T-helper 2 cell treated with Interferon-gamma antibody and Interleukin-4, amounts not matched to agents 5 μg/mL and 100 μg/mL, for 36 hours (primary cell): ENCODE results near the gene ZNF555.
"Not testable (repeated sequence)": the region's sequence is repeated elsewhere in the genome, so short reads cannot be mapped to it uniquely, and the experiment has no call there.

ENCODE experiments used
- DNase-seq: peaks from one replicate; pipeline ENCODE4 v3.0.0; 2021; ENCODE audit warnings: low spot score
- H3K27ac Mint-ChIP-seq: one replicate; pipeline ENCODE4 v1.8.0; 2021; ENCODE audit warnings: mild to moderate bottlenecking, mixed read lengths
- H3K27me3 Mint-ChIP-seq: one replicate; pipeline ENCODE4 v1.8.0; 2021; ENCODE audit warnings: low read depth, mixed read lengths
- H3K36me3 Mint-ChIP-seq: one replicate; pipeline ENCODE4 v1.8.0; 2021; ENCODE audit warnings: low read depth, mixed read lengths
- H3K4me1 Mint-ChIP-seq: one replicate; pipeline ENCODE4 v1.8.0; 2021; ENCODE audit warnings: low read depth, mixed read lengths
- H3K4me3 Mint-ChIP-seq: one replicate; pipeline ENCODE4 v1.8.0; 2022; ENCODE audit warnings: mild to moderate bottlenecking, moderate library complexity, mixed read lengths
- H3K9me3 Mint-ChIP-seq: one replicate; pipeline ENCODE4 v1.8.0; 2021; ENCODE audit warnings: mixed read lengths

The ZNF555 gene

GRCh38 chr19:2890531-2890930 lies 49.3 kb downstream of the ZNF555 start:
- not testable (repeated sequence) for H3K27ac Mint-ChIP-seq, H3K4me3 Mint-ChIP-seq

DNA sequence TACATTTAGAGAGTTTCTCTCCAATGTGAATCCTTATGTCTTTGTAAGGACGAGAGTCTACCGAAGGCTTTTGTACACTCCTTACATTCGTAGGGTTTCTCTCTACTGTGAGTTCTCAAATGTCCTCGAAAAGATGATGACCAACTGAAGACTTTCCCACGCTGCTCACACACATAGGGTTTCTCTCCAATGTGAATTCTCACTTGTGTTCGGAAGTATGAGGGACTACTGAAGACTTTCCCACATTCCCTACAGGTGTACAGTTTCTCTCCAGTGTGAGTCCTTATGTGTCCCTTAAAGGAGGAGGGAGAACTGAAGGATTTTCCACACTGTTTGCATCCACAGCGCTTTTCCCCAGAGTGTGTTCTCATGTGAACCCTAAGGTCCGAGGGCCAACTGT lies 55.4 kb downstream of the ZNF555 start:
- Mint-ChIP-seq H3K4me1 (peaks cover 4% of the 10 kb centered on the region), H3K4me3 (no peak overlapping the region), H3K9me3 (peaks cover 23% of the 10 kb centered on the region), H3K27ac (no peak overlapping the region), H3K27me3 (no peaks in the 10 kb centered on the region), H3K36me3 (peaks cover 4% of the 10 kb centered on the region)
- no peak for DNase-seq

More at GRCh38 chr19:2890531-2890930, 49.3 kb downstream of the ZNF555 start:
- H3K4me1 Mint-ChIP-seq, H3K9me3 Mint-ChIP-seq, H3K27me3 Mint-ChIP-seq, DNase-seq, H3K36me3 Mint-ChIP-seq: not testable (repeated sequence)

GRCh38 chr19:2900296-2901252 lies 59.3 kb downstream of the ZNF555 start, which contains the start of gene ZNF57:
Gene ZNF57 (plus strand): TSS chr19:2900928. CDS start chr19:2901046, 118 bp downstream.
- peak; percentile 95 for DNase-seq
- H3K4me1 Mint-ChIP-seq: peaks cover 8% of the 10 kb centered on the region
- H3K27ac Mint-ChIP-seq: peak within 1 kb of the TSS; percentile 95
- H3K9me3 Mint-ChIP-seq: peaks cover 20% of the 10 kb centered on the region
- peak within 1 kb of the TSS; percentile 98 for H3K4me3 Mint-ChIP-seq
- H3K27me3 Mint-ChIP-seq: no peaks in the 10 kb centered on the region
- H3K36me3 Mint-ChIP-seq: peaks cover 4% of the 10 kb centered on the region

DNA sequence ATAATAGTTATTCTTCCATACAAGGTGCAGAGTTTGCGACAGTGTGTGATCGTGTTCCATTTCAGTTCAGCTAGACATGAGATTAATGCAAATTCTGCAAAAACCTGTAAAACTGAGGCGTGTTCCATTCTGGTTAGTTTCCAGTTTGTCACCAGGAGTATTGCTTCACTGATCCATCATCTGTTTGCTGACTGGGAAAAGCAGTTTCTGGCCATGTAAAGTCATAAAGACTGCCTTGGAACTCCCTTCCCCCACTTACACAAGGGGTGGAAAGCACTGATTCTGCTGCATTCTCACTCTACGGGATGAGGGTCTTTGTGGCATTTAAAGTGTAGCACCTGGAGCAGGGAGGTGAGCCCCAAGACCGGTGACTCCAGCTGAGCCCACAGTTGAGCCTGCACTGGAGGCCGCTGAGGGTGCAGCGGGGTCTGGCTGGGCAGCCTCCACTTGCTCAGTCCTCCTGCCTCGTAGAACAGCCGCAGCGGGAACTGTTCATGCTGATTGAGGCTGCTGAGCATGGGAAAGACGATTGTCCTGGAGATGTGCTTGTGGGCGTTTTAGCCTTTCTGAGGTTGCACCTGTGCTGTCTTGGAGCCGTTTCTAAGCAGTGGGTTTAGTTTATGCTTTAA lies 61.4 kb downstream of the ZNF555 start:
- Mint-ChIP-seq H3K9me3 (peaks cover 10% of the 10 kb centered on the region), H3K36me3 (peaks cover 9% of the 10 kb centered on the region), H3K27me3 (no peaks in the 10 kb centered on the region), H3K4me3 (peak overlapping the region; percentile 98), H3K4me1 (peaks cover 11% of the 10 kb centered on the region), H3K27ac (no peak overlapping the region)
- no peak for DNase-seq

- peaks cover 11% of the 10 kb centered on the region for H3K4me1 Mint-ChIP-seq
- H3K27me3 Mint-ChIP-seq, DNase-seq, H3K9me3 Mint-ChIP-seq, H3K36me3 Mint-ChIP-seq, H3K4me3 Mint-ChIP-seq, H3K27ac Mint-ChIP-seq: not testable (repeated sequence)
These were observed 62.1 kb downstream of the ZNF555 start for GRCh38 chr19:2903326-2903725.

DNA sequence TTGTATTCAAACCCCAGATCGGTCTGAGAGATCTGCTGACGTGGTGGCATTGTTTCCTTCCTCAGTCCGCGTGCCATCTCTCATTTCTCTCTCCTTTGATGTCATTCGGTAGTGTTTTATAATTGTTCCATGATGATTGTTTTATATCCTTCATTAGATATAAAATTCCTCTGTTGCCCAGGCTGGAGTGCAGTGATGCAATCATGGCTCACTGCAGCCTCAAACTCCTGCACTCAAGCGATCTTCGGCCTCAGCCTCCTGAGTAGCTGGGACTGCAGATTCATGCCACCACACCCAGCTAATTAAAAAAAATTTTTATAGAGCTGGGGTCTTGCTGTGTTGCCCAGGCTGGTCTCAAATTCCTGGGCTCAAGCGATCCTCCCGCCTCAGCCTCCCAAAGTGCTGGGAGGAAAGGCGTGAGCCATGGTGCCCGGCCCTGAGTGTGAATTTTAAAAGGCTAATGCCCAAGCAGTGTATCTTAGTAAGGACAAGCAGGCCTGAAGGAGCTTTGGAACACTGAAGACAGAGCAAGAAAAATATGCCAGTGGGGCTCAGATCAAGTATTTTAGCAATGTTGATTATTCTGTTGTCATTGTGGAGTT lies 64.7 kb downstream of the ZNF555 start:
- H3K27ac Mint-ChIP-seq: no peak overlapping the region
- H3K9me3 Mint-ChIP-seq: peaks cover 18% of the 10 kb centered on the region
- no peak overlapping the region for H3K4me3 Mint-ChIP-seq
- no peaks in the 10 kb centered on the region for H3K27me3 Mint-ChIP-seq
- peaks cover 15% of the 10 kb centered on the region for H3K36me3 Mint-ChIP-seq
- peaks cover 11% of the 10 kb centered on the region for H3K4me1 Mint-ChIP-seq
- no peak for DNase-seq

DNA sequence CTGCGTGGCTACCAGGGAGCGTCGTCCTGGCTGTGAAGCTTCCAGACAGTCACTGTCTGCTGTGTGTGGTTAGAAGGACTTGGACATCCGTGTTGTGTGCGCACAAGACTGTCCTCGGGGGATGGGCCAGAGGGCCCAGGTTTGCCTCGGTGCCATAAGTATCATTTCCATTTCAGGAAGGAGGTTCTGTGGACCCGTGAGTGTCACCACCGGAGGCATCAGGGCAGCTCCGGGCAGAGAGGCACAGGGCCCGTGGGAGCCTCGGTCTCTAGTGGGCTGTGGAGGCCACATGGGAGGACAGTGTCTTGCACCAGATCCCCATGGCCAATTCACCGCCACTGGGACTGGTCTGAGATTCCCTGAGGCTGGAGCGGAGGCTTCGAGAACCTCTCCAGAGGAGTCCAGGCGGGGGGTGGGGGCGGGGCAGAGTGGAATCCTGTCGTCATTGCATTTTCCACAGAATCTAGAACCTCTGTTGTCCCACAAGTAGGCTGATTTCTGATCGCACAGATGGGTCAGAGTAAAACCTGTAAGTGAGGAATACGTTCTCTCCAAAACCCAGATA lies 65.4 kb downstream of the ZNF555 start:
- Mint-ChIP-seq H3K36me3 (peaks cover 19% of the 10 kb centered on the region), H3K27me3 (no peaks in the 10 kb centered on the region), H3K9me3 (peaks cover 21% of the 10 kb centered on the region), H3K4me3 (no peak overlapping the region), H3K4me1 (peaks cover 9% of the 10 kb centered on the region), H3K27ac (no peak overlapping the region)
- no peak for DNase-seq
